Thoracic aorta (tissue), 2 donors: ENCODE measurements around the gene CAPN14. TPM values are rescaled to one million over a fixed set of nuclear protein-coding genes. Genes with fewer than 3 reads are reported as not detected.

Experiments used
- ATAC-seq: fragments of 150-250 bp; one replicate; pipeline ENCODE4 v1.8.0; 2017; ENCODE audit warnings: low read depth; ENCODE audit not compliant: insufficient number of reproducible peaks, low FRiP score
- DNase-seq: peaks from one replicate; pipeline ENCODE4 v3.0.0-alpha.2; 2020; ENCODE audit warnings: low spot score
- H3K27ac ChIP-seq, 2 donors: fragments of 200-600 bp; sonication (generic); 1 replicate in 1 of 2; 2 replicates in 1 of 2; pipeline ENCODE4 v1.5.1; 2016; ENCODE audit warnings: mild to moderate bottlenecking in 2 of 2, moderate library complexity in 2 of 2
- H3K27me3 ChIP-seq: fragments of 200-600 bp; sonication (generic); replicated peaks from 2 replicates; pipeline ENCODE4 v1.6.0; 2016; ENCODE audit warnings: mild to moderate bottlenecking; ENCODE audit not compliant: insufficient read depth
- H3K36me3 ChIP-seq: fragments of 200-600 bp; sonication (generic); one replicate; pipeline ENCODE4 v1.5.1; 2016
- H3K4me1 ChIP-seq, 2 donors: fragments of 200-600 bp; sonication (generic); 1 replicate in 1 of 2; 2 replicates in 1 of 2; pipeline versions ENCODE4 v1.5.1 to v1.6.0; 2016; ENCODE audit warnings: low read depth in 2 of 2, mild to moderate bottlenecking in 1 of 2; ENCODE audit not compliant: control insufficient read depth in 1 of 2
- H3K4me3 ChIP-seq: fragments of 200-600 bp; sonication (generic); 2 replicates; pipeline ENCODE4 v1.5.1; 2016; ENCODE audit warnings: mild to moderate bottlenecking
- H3K9me3 ChIP-seq: fragments of 200-600 bp; sonication (generic); 2 replicates; pipeline ENCODE4 v1.5.1; 2016
- total RNA-seq, 2 donors: library from RNA; depleted of rRNA; stranded (reverse); fragments of >200 nt; gene quantifications; one replicate each; pipeline versions ENCODE4 v1.1.0 to v1.2.3, GENCODE V29; 2016
- TF ChIP-seq, protein P1 (sequence below): fragments of 200-600 bp; sonication (generic); IDR thresholded peaks from one replicate; pipeline ENCODE4 v1.5.1; 2019; ENCODE audit warnings: antibody characterized with exemption

The CAPN14 gene
- total RNA-seq, 2 donors from 2014 or later, result 0.14 TPM; not detected in 1

DNA sequence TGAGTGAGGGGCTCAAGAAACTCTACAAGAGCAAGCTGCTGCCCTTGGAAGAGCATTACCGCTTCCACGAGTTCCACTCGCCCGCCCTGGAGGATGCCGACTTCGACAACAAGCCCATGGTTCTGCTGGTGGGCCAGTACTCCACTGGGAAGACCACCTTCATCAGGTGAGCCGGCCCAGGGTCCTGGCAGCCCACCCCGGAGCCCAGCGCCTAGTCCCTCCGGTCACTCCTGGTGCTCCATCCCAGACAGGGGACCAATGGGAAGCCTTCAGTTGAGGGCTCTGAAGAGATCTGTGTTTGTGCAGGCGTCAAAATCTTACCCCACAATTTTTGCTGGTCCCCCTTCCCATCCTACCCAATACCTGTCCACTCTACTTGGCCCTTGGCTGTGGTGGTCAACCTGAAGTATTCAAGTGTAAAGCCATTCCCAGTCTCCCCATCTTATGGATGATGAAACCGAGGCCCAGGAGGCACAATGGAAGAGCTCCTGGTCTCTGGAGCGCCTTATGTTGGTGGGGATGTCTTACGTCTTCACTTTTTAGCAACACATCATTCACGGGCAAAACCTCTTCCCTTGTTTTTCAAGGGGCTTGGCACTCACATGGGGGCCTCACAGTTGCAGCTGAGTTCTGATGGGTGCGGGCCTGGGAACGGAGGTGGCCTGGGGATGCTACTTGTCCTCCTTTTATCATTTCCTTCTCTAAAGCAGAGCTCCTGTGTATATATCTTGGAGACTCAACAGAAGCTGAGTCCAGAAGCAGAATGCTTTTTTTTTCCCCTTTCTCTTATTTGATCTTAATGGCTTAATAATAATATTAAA lies 17.6 kb upstream of the CAPN14 start:
- H3K27ac ChIP-seq, result peak overlapping the region; percentile 76 to 83
- peaks cover 30 to 57% of the 10 kb centered on the region in 2 donors for H3K4me1 ChIP-seq
- DNase-seq, result no peak
- H3K36me3 ChIP-seq, result no peaks in the 10 kb centered on the region
- H3K4me3 ChIP-seq, result peak overlapping the region; percentile 87
- TF ChIP-seq, protein P1, sequence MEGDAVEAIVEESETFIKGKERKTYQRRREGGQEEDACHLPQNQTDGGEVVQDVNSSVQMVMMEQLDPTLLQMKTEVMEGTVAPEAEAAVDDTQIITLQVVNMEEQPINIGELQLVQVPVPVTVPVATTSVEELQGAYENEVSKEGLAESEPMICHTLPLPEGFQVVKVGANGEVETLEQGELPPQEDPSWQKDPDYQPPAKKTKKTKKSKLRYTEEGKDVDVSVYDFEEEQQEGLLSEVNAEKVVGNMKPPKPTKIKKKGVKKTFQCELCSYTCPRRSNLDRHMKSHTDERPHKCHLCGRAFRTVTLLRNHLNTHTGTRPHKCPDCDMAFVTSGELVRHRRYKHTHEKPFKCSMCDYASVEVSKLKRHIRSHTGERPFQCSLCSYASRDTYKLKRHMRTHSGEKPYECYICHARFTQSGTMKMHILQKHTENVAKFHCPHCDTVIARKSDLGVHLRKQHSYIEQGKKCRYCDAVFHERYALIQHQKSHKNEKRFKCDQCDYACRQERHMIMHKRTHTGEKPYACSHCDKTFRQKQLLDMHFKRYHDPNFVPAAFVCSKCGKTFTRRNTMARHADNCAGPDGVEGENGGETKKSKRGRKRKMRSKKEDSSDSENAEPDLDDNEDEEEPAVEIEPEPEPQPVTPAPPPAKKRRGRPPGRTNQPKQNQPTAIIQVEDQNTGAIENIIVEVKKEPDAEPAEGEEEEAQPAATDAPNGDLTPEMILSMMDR, result no peak
- no peaks in the 10 kb centered on the region for H3K27me3 ChIP-seq
- ATAC-seq, result no peak
- H3K9me3 ChIP-seq, result no peaks in the 10 kb centered on the region

DNA sequence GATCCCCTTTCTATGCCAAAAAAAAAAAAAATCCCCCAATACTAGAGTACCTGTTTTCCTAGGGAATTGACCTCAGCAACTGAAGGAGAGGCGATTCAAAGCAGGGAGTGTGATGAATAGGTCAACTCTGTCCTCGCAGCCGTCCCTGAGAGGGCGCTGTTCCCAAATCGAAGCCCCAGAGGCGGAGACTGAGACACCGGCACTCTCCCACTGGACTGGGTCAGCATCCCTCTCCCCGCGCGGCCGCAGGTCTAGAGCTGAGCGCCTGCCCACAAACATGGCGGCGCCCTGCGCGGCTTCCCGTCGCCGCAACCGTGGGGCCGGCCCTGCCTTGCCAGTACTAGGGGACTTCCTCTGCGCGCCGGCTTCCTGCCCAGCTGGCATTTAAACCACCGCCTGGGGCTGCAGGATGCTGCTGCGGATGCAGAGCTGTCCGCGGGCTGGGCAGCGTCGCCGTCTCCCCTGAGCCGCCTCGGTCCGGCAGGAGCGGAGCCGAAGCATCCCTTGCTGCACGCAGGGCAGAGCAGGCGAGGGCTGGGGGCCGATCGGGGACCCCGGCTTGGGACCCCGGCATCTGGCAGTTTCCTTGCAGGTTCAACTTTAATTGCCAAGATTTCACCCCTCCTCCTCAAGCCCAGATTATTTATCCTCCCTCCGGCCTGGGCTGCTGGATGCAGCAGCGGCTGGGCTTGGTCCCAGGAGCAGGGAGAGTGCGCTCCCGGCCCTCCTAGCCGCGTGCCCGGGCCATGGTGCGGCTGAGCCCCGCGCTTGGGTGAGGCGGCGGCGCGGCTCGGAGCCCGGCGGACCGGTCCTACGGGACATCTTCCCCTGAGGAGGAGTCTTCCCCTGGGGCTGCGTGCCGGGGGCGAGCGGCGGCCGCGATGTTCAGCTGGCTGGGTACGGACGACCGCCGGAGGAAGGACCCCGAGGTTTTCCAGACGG lies 16.7 kb upstream of the CAPN14 start, which contains the start of gene EHD3:
Gene EHD3 (plus strand): TSS at position 412 of the 942 bp plus-strand sequence. CDS start 470 bp downstream, at position 882.
- Histone ChIP-seq H3K4me1 (peaks cover 22 to 49% of the 10 kb centered on the region in 2 donors), H3K9me3 (no peaks in the 10 kb centered on the region), H3K27ac (peak within 1 kb of the TSS; percentile 76 to 83), H3K27me3 (no peaks in the 10 kb centered on the region), H3K36me3 (no peaks in the 10 kb centered on the region), H3K4me3 (peak within 1 kb of the TSS; percentile 87)
- TF ChIP-seq, protein P1, result peak; percentile 65
- DNase-seq (peak; percentile 72), ATAC-seq (peak; percentile 57)

DNA sequence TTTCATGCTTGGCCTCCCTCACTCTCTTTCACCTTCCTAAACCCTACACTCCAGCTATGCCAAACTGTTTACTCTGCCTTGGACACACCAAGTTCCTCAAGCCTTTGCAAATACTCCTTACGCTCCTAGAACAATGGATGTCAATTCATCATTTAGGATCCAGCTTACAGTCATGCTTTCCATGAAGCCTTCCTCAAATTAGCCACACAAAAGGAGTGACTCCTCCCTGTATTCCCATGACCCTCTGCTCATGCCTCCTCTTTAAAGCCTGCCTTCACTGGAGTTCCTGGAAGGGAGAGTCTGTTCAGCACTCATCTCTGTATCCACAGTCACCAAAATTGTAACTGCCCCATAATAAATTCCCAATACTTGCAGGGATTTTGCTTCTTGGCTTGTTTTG lies 15.9 kb upstream of the CAPN14 start:
- Histone ChIP-seq H3K27me3 (no peaks in the 10 kb centered on the region), H3K36me3 (no peaks in the 10 kb centered on the region), H3K9me3 (no peaks in the 10 kb centered on the region), H3K4me1 (peaks cover 14 to 41% of the 10 kb centered on the region in 2 donors), H3K27ac (peak overlapping the region; percentile 76 to 83), H3K4me3 (peak overlapping the region; percentile 87)
- ATAC-seq (no peak), DNase-seq (no peak)
- TF ChIP-seq, protein P1, result no peak

DNA sequence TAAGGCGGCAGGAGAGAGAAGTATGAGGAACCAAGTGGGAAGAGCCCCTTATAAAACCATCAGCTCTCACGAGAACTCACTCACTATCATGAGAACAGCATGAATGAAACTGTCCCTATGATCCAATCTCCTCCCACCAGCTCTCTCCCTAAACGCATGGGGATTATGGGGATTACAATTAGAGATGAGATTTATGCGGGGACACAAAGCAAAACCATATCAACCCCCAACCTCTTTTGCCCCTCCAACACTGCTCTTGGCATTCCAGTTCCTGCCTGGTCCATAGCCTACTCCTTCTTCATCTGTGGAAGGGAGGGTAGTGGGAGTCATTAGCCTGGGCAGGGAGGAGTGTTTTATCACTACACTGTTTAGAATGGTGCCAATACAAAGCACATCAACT lies 15.3 kb upstream of the CAPN14 start:
- Histone ChIP-seq H3K27me3 (no peaks in the 10 kb centered on the region), H3K27ac (no peak overlapping the region), H3K4me3 (no peak overlapping the region), H3K36me3 (no peaks in the 10 kb centered on the region), H3K4me1 (peaks cover 13 to 35% of the 10 kb centered on the region in 2 donors), H3K9me3 (no peaks in the 10 kb centered on the region)
- TF ChIP-seq, protein P1, result no peak
- DNase-seq (no peak), ATAC-seq (no peak)
